NCI-H2196 (cell line): Measurements from ENCODE around the gene PALLD.

Source experiments
- DNase-seq: peaks from one replicate; lab custom pipeline; 2025; ENCODE audit not compliant: unreplicated experiment; lab: John Stamatoyannopoulos, UW

Gene PALLD

DNA sequence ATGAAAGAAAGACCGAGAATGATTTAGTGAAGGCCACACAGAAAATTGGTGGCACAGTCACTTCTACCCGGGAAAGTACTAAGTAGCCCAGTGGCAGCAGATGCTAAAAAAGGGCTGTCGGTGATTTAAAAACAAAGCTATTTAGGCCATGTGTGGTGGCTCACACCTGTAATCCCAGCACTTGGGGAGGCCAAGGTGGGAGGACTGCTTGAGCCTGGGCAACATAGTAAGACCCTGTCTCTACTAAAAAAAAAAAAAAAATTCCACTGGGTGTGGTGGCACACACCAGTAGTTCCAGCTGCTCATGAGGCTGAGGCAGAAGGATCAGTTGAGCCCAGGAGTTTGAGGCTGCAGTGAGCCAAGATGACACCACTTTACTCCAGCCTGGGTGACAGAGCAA lies 369.0 kb downstream of the PALLD start:
- no peak for DNase-seq

DNA sequence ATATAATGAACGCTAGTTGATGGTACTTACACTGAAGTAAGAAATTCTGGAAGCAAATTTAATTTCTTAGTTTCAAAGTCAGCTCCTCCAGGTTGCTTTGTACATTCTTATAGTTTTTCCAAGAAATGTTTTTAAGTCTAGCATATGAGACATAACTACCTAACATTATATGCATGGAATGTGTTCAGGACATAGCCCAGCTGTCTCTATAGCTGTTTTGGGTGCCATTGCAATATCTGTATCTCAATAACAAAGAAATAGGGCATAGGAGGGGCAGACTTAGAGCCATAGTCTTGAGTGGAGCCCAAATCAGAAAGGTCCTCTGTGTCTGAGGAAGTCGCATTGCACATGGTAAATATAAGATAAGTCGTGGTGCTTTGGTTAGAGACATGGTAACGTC lies 369.8 kb downstream of the PALLD start:
- no peak for DNase-seq

DNA sequence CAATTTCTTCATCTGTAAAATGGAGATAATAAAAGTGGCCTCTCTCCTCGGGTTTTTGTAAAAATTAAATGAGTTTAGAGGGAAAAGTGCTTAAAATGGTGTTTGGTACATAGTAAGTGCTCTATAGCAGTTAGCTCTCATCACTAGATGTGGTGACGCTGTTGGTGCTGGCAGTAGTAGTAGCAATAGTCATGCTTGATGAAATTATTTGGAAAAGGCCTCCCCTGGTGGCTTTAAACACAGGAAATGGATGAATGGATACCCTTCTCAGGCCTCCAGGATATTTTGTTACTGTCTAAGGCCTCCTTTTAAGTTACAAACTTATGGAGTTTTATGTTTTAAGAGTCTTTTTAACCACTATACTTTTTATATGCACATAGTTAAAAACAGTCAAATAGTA lies 370.3 kb downstream of the PALLD start:
- no peak for DNase-seq

GRCh38 chr4:168868044-168868781 lies 371.4 kb downstream of the PALLD start:
- no peak for DNase-seq

- no peak for DNase-seq
Observed at GRCh38 chr4:168868802-168869201, 371.9 kb downstream of the PALLD start.

DNA sequence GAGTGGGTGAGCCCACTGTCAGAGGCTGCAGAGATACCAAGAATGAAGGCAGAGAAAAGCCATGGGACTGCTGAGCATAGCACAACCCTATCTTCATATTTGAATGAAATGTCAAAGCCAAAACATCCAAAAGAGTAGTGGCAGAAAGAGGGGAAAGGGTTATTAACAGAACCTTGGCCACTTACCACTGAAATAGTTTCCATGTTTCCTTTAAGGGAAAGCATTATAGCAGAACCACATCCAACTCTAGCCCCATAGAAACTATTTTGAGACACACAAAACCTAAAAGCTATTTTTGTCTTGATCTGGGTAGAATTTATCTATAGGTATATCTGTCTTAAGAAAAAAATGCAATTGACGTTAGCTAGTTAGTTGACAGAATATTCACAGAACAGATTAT lies 373.2 kb downstream of the PALLD start:
- no peak for DNase-seq

- DNase-seq: no peak
Observed at GRCh38 chr4:168871632-168872031, 374.8 kb downstream of the PALLD start.

DNA sequence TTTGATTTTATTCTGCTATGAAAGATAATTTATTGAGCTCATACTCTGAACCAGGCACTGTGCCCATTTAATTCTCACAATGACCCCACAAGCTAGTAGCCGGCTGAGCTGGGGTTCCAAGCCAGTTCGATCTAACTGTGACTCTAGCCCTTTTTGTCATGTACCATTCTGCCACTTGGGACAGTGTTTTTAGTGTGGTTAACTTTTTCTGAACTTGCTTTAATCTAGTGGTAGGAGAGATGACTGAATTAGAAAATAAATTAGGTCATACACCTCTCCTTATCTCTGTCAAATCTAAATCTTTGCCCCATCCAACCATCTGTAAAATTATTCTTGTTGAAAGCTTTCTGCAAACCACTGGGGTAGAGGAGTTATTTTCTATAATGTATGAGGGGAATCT lies 377.2 kb downstream of the PALLD start:
- DNase-seq: no peak

GRCh38 chr4:168876106-168876505 lies 379.3 kb downstream of the PALLD start:
- no peak for DNase-seq

DNA sequence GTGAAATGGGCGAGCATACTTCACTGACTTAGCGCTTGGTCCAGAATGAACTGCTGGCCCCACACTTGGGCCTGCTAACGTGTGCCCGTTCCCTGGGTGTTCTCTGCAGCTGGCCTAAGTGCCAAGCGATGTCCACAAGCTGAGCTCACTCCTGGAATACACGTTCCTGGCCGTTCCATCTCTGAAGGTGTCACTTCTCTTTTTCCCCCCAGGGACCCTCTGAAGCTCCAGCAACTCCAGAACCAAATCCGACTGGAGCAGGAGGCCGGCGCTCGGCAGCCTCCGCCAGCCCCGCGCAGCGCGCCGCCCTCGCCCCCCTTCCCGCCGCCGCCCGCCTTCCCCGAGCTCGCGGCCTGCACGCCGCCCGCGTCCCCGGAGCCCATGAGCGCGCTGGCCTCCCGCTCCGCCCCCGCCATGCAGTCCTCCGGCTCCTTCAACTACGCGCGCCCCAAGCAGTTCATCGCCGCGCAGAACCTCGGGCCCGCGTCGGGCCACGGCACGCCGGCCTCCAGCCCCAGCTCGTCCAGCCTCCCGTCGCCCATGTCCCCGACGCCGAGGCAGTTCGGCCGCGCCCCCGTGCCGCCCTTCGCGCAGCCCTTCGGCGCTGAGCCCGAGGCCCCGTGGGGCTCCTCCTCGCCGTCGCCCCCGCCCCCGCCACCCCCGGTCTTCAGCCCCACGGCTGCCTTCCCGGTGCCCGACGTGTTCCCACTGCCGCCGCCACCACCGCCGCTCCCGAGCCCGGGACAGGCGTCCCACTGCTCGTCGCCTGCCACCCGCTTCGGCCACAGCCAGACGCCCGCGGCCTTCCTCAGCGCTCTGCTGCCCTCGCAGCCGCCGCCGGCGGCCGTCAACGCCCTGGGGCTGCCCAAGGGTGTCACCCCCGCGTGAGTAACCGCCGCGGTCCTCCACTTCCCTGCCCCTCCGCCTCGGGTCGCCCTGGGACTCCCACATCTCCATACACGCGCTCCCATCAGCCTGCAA lies 380.9 kb downstream of the PALLD start:
- DNase-seq: no peak

DNA sequence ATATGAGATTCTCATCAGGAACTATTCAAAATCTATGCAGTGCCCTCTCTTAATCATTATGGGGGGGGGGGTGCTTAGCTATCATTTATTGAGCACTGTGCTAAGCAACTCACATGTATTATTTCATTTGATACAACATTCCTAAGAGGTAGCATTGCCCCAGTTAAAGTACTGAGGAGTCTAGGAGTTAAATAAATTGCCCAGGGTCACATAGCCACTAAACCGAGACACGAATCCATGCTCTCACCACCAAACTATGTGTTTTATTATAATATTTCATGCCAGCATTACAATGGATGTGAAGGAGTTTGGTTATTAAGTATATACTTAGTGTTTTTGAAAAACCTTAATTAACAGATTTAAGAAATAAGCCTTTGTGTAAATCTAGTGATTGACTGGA lies 381.8 kb downstream of the PALLD start:
- no peak for DNase-seq

DNA sequence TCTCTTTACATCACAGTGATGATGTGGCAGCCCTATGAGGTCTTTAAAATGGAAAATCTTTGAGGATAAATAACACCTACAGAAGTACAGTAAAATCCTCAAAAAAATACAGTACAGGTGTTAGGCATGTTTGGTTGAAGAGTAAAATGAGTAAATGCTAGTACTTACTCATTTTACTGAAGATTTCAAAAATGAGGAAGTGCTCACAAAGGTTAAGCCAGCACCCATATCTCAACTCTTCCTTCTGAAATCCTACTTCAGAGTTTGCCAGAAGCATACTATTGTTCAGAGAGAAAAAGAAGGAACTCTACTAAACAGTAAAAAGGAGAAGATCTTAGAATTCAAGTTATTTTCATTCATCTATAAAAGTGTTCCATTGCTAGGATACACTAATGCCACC lies 382.3 kb downstream of the PALLD start:
- DNase-seq: no peak

DNA sequence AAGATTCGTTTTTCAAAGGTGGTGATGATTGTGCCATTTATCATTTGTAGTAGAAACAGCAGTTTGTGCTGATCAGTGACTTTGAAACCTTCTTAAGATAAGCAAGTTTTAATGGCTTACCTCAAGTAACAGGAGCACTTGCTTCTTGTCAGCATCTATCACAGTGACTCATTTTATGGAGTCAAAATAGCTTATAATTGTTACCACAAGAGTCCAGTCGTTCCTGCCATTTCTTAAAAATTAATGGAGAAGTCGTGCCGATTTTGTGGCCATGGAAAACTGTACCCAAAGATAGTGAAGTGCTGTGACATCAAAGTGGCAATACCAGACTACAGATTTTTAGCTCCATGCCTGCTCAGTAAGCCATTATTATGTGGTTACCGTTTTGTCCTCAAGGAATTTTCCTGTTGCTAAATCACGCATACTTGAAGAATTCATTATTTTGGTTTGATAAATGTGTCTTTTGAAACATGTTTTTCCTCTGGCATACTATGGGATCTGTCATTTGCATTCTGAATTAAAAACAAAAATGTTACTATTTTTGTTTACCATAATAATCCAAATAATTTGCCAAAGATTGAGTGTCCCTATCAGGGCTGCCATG lies 383.3 kb downstream of the PALLD start:
- DNase-seq: no peak

GRCh38 chr4:168880811-168881595 lies 384.2 kb downstream of the PALLD start:
- DNase-seq: no peak

GRCh38 chr4:168881781-168882420 lies 385.0 kb downstream of the PALLD start:
- no peak for DNase-seq

GRCh38 chr4:168882650-168883233 lies 385.9 kb downstream of the PALLD start:
- DNase-seq: no peak

GRCh38 chr4:168883513-168883912 lies 386.7 kb downstream of the PALLD start:
- no peak for DNase-seq

GRCh38 chr4:168884251-168885124 lies 387.6 kb downstream of the PALLD start:
- DNase-seq: no peak

GRCh38 chr4:168885400-168885799 lies 388.5 kb downstream of the PALLD start:
- no peak for DNase-seq
